Mucosa of stomach (tissue), 1 donor: ENCODE results near the gene ALKBH3.

ENCODE experiments used
- H3K27me3 ChIP-seq: one replicate; pipeline ENCODE4 v1.7.0; 2013; ENCODE audit warnings: mild to moderate bottlenecking, low read length; ENCODE audit not compliant: control insufficient read depth, insufficient read depth
- H3K36me3 ChIP-seq: one replicate; pipeline ENCODE4 v1.7.0; 2013; ENCODE audit warnings: low read length; ENCODE audit not compliant: control insufficient read depth, insufficient read depth
- H3K4me1 ChIP-seq: one replicate; pipeline ENCODE4 v1.7.0; 2013; ENCODE audit warnings: mild to moderate bottlenecking, low read length; ENCODE audit not compliant: control insufficient read depth, insufficient read depth
- H3K4me3 ChIP-seq: one replicate; pipeline ENCODE4 v1.7.0; 2013; ENCODE audit warnings: low read length
- H3K9ac ChIP-seq: one replicate; pipeline ENCODE4 v1.7.0; 2013; ENCODE audit warnings: mild to moderate bottlenecking, low read length, moderate library complexity
- H3K9me3 ChIP-seq: one replicate; pipeline ENCODE4 v1.7.0; 2013; ENCODE audit warnings: mild to moderate bottlenecking, low read length, moderate library complexity; ENCODE audit not compliant: control insufficient read depth
- donor health status: Pancreatic carcinoma.

ALKBH3 gene

DNA sequence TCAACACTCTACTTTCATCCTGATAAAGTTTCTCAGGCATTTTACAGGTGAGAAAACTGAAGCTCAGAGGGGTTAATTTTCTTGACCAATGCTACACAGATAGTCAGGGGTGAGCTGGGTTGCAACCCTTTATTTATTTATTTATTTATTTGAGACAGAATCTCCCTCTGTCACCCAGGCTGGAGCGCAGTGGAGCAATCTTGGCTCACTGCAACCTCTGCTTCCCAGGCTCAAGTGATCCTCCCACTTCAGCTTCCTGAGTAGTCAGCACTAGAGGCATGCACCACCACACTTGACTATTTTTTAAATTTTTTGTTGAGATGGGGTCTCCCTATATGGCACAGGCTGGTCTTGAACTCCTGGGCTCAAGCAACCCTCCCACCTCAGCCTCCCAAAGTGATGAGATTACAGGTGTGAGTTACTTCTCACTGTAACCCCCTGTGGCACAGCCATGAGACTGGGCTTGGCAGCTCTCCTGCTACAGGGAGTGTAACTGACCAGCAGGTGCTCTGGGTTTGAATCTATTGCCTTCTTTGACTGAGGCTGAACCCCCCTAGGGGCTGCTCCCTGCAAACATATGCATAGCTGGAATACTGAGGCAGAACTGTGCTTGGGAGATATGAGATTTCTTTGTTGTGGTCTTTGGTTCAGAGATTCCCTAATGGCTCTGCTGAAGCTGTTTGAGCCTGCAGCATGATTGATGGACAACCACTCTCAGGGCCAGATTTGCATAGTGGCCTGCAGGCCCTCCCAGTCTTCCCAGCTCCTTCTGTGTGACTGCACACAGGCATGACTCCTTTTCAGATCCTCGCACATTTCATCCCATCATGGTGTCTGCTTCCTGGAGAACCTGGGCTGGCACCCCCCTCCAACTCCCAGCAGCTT is 68.0 kb downstream of the ALKBH3 start:
- Histone ChIP-seq H3K4me3 (no peak overlapping the region), H3K9ac (no peak overlapping the region), H3K4me1 (peaks cover 11% of the 10 kb centered on the region), H3K9me3 (no peaks in the 10 kb centered on the region), H3K36me3 (no peaks in the 10 kb centered on the region), H3K27me3 (peaks cover 23% of the 10 kb centered on the region)

DNA sequence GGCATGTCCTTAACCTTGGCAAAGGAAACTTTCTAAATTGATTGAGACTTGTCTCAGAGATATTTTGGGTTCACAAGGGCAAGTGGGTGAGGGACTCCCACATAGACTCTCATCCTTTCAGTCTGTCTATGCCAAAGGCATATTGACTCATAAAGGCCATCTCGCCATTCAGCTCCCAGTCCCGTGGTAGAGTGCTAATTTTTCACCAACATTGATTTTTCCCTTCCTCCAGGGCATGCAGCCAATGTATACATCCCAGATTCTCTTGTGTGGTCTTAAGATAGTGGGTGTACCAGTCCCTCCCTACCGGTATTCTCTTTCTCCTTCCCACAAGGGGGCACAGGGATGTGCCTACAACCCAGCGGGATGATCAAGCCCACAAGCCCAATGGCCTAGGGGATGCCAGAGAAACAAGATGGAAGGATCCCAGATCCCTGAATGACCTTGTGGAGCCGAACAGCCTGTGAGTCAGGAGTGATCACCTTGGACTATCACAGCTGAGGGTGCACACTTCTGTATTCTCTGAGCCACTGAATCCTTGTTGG is 69.8 kb downstream of the ALKBH3 start:
- Histone ChIP-seq H3K4me3 (no peak overlapping the region), H3K9ac (no peak overlapping the region), H3K27me3 (peaks cover 5% of the 10 kb centered on the region), H3K36me3 (no peaks in the 10 kb centered on the region), H3K9me3 (no peaks in the 10 kb centered on the region), H3K4me1 (no peaks in the 10 kb centered on the region)

DNA sequence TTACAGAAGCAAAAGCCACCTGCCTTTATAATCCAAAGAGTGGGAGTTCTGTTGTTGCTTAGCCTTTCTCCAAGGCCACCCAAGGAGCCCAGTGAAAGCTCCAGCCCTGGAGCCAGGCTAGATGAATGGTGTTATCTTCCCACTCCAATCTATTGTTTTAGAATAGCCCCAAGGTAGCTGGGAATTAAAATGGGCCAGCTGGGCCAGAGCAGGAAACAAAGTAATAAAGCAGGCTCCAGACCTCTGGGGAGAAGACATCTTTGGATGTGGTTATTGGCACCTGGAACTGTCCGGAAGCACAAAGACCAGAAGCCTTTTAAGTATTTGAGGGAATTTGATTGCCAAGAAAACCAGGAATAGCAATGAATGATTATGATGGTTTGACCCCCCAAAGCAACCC is 70.6 kb downstream of the ALKBH3 start:
- Histone ChIP-seq H3K9me3 (no peaks in the 10 kb centered on the region), H3K4me3 (no peak overlapping the region), H3K4me1 (no peaks in the 10 kb centered on the region), H3K36me3 (no peaks in the 10 kb centered on the region), H3K9ac (no peak overlapping the region), H3K27me3 (no peaks in the 10 kb centered on the region)

DNA sequence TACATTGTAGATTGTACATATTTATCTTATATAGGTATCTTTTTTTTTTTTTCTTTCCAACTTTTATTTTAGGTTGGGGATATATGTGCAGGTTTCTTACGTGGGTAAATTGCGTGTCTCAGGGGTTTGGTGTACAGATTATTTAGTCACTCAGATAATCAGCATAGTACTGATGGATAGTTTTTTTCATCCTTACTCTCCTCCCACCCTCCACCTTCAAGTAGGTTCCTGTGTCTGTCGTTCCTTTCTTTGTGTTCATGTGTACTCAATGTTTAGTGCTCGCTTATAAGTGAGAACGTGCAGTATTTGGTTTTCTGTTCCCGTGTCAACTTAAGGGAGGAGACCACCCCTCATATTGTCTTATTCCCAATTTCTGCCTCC is 71.4 kb downstream of the ALKBH3 start:
- Histone ChIP-seq H3K4me1 (no peaks in the 10 kb centered on the region), H3K9me3 (no peaks in the 10 kb centered on the region), H3K27me3 (no peaks in the 10 kb centered on the region), H3K4me3 (no peak overlapping the region), H3K36me3 (no peaks in the 10 kb centered on the region), H3K9ac (no peak overlapping the region)

DNA sequence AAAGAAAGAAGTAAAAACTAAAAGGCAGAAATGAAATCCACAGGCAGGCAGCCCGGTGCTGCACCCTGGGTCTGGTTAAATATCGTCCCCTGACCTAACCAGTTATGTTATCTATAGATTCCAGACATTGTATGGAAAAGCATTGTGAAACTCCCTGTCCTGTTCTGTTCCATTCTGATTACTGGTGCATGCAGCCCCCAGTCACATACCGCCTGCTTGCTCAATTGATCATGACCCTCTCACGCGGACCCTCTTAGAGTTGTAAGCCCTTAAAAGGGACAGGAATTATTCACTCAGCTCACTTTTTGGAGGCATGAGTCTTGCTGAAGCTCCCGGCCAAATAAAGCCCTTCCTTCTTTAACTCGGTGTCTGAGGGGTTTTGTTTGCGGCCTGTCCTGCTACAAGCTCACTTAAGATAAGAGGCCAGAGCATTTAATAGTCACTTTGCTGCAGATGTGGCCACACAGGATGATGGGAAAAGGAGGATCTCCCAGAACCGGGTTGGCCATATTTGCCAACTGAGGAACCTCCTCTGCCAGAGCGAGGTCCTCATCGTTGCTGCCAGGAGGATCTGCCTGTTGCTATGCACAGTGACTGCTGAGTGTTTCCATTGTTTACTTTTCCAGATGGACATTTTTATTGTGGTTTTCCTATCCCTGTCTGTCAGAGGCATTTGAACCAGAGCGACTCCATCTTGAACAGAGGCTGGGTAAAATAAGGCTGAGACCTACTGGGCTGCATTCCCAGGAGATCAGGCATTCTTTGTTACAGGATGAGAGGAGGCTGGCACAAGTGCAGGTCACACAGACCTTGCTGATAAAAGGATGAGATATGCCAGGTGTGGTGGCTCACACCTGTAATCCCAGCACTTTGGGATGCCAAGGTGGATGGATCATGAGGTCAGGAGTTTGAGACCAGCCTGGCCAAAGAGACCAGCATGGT is 72.0 kb downstream of the ALKBH3 start:
- Histone ChIP-seq H3K27me3 (no peaks in the 10 kb centered on the region), H3K4me1 (no peaks in the 10 kb centered on the region), H3K4me3 (no peak overlapping the region), H3K9me3 (no peaks in the 10 kb centered on the region), H3K36me3 (no peaks in the 10 kb centered on the region), H3K9ac (no peak overlapping the region)

DNA sequence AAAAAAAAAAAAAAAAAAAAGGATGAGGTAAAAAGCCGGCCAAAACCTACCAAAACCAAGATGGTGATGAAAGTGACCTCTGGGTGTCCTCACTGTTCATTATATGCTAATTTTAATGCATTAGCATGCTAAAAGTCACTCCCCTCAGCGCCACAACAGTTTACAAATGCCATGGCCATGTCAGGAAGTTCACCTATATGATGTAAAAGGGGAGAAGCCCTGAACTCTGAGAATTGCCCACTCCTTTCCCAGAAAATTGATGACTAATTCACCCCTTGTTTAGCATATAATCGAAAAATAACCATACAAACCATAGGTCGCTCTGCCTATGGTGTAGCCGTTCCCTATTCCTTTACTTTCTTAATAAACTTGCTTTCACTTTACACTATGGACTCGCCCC is 72.9 kb downstream of the ALKBH3 start:
- no peaks in the 10 kb centered on the region for H3K9me3 ChIP-seq
- H3K27me3 ChIP-seq = no peaks in the 10 kb centered on the region
- H3K9ac ChIP-seq = no peak overlapping the region
- no peaks in the 10 kb centered on the region for H3K4me1 ChIP-seq
- no peaks in the 10 kb centered on the region for H3K36me3 ChIP-seq
- no peak overlapping the region for H3K4me3 ChIP-seq

DNA sequence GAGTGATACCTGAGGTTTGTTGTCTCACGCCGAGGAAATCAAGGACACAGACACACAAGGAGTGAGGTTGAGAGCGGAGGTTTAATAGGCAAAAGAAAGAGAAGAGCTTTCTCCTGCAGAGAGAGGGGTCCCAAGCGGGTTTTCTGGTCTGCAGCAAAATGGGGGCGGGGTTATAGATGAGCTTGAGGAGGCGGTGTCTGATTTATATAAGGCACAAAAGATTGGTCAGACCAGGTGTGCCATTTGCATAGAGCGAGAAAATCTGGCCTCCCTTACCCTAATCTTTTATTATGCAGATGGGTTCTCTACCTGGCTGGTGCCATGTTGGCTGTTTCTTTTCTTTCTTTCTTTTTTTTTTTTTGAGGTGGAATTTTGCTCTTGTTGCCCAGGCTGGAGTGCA is 73.6 kb downstream of the ALKBH3 start:
- no peak overlapping the region for H3K4me3 ChIP-seq
- H3K36me3 ChIP-seq = no peaks in the 10 kb centered on the region
- H3K9ac ChIP-seq = no peak overlapping the region
- H3K27me3 ChIP-seq = no peaks in the 10 kb centered on the region
- no peaks in the 10 kb centered on the region for H3K4me1 ChIP-seq
- no peaks in the 10 kb centered on the region for H3K9me3 ChIP-seq

DNA sequence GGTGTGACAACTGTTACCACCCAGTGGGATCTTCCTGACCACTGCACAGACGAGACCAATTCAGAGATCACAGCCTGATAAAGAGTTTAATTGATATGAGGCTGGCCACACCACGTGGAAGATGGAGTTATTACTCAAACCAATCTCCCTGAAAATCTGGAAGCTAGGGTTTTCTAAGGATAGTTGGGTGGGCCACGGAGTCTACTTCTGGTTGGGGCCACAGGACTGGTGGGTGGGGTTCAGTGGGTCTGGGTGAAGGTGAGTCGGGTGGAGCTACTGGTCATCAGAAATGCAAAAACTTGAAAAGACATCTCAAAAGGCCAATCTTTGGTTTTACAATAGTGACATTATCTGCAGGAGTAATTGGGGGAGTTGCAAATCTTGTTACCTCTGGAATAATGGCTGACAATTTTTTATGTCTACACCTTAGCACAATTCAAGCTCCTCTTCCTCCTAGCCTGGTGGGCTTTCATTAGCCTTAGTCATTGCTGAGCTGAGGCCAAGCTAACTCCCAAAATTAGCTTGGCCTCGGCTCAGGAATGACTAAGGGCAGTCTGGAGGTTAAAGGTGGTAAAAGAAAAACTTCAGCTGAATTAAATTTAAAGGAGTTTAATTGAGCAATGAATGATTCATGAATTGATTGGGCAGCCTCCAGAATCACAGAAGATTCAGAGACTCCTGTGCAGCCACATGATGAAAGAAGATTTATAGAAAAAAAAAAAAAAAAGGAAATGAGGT is 74.9 kb downstream of the ALKBH3 start:
- Histone ChIP-seq H3K4me1 (no peaks in the 10 kb centered on the region), H3K27me3 (no peaks in the 10 kb centered on the region), H3K9ac (no peak overlapping the region), H3K4me3 (no peak overlapping the region), H3K9me3 (no peaks in the 10 kb centered on the region), H3K36me3 (no peaks in the 10 kb centered on the region)

DNA sequence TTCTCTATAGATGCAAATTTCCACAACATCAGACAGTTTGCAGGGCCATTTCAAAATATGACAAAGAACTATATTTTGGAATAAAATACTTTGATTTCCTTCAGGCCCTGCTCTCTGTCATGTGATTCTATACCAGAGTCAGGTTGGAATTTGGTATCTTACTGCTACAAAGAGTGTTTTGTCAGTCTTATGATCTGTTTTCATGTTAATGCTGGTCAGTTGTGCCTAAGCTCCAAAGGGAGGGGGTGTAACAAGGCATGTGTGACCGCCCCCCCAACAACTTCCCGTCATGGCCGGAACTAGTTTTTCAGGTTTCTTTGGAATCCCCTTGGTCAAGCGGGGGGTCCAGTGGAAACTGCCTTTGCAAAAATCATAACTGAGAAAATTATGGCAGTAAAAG is 76.9 kb downstream of the ALKBH3 start:
- Histone ChIP-seq H3K4me1 (no peaks in the 10 kb centered on the region), H3K9me3 (no peaks in the 10 kb centered on the region), H3K9ac (no peak overlapping the region), H3K4me3 (no peak overlapping the region), H3K36me3 (no peaks in the 10 kb centered on the region), H3K27me3 (no peaks in the 10 kb centered on the region)

DNA sequence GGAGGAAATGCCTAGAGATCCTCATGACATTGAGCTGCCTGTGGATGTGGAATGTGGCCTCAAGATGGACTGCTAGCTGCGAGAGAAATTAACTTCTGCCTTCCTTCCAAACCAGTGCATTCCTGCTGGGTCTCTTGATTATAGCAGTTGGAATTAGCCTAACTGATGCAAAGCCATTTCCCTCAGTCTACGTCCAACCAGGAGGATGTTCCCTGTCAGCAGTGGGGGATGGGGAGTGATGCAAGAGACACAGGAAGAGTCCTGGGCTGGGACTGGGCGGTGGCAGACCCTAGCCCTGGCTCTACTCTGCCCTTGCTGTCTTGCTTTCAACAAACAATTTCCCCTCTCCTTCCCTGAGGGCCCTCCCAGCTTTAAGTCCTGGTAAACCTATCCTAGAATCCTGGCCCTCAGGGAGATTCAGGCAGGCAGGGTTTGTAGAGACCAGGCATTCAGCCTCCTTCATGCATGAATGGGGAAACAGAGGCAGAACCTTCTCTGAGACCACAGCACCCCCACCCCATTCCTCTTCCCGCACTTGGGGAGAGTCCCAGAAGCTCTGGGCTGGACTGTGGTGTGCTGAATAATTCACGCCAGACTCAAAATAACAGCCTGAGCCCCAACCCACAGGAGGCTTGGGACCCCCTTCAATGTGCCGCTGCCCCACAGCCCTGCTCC is 78.8 kb downstream of the ALKBH3 start:
- Histone ChIP-seq H3K36me3 (no peaks in the 10 kb centered on the region), H3K27me3 (no peaks in the 10 kb centered on the region), H3K9ac (no peak overlapping the region), H3K9me3 (no peaks in the 10 kb centered on the region), H3K4me3 (no peak overlapping the region), H3K4me1 (no peaks in the 10 kb centered on the region)
